ELF-1 (cell line): ENCODE data around the gene ASXL2.
"Not testable (repeated sequence)": the region's sequence is repeated elsewhere in the genome, so short reads cannot be mapped to it uniquely, and the experiment has no call there.

ENCODE experiments used
- DNase-seq: peaks from one replicate; pipeline ENCODE4 v3.0.0-alpha.2; 2016; ENCODE audit warnings: low read depth, low spot score

The ASXL2 gene

DNA sequence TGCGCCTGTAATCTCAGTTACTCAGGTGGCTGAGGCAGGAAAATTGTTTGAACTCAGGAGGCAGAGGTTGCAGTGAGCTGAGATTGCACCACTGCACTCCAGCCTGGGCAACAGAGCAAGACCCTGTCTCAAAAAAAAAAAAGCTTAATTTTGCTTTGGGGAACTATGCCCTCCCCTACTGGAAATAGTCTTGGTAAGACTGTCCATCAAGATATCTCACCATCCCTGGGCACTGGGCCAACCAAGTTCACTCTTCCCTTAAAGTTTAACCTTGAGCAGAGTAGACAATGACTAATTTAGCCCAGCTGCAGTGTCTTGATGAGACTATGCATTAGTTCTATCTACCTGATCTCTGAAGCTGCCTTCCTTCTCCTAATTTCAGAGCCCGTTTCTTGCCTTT, 44.7 kb downstream of the ASXL2 start:
- no peak for DNase-seq

DNA sequence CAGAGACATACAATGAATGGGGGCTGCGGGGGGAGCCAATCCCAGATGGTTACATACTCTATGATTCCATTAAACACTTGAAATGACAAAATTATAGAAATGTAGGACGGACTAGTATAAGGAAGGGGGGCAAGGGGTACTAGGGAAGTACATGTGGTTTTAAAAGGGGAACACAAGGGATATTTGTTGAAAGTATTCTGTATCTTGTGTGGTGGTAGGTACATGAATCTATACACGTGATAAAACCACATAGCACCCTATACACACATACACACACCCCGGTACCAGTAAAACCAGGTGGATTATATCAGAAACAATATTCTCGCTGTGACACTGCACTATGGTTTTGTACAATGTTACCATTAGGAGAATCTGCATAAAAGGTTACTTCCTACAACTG, 45.4 kb downstream of the ASXL2 start:
- no peak for DNase-seq

DNA sequence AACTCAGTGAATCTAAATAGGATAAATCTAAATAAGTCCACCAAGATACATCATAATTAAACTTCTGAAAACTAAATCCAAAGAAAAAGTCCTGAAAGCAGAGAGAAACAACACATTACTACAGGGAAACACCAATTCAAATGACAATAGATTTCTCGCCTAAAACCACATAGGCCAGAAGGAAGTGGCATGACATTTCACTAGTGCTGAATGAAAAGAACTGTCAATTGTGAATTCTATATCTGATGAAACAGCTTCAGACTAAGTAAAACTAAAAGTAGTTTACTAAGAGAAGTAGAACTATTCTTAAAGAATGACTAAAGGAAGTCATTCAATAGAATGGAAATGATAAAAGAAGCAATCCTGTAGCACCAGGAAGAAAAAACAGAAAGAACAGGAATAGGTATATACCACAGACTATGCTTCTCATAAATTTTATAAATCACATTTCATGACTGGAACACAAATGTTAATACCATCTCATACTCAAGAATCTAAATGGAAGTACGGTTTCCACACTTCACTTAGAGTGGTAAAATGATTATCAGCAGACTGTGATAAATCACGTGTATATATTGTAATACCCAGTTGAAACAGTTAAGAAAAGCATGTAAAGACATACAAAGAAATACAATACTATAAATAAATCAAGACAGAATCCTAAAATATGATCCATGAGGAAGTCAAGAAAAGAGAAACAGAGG, 46.4 kb downstream of the ASXL2 start:
- no peak for DNase-seq

DNA sequence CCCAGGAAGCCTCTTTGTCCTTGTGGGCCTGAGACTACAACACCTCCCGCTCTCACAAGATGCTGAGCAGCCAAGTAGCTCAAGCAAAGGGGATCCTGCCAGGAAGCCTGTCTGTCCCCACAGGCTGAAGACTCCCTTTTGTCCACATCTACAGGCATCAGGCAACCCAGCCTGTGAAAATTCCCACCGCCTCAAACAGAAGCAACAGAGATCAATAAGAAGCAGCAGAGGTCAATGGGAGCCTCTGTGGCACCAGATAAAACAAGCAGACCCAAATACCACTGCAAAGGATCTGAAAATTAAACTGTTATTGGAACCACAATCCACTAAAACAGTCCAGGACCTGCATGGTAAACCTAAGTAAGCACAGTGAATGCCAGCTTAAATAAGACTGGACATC, 48.5 kb downstream of the ASXL2 start:
- no peak for DNase-seq

DNA sequence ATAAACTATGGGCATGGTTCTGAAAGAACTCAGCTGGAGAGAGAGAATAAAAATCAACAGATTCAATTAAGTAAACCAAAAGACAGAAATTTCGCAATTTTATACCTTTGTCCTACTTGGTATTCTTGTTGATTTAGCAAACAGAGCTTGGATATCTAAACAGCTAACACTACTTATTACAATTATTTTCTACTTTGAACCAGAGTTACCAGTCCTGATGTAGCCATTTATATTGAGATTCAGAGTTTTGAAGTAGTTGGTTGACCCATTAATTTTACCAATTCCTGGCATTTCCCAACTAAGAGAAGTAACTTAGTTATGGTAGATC, 48.9 kb downstream of the ASXL2 start:
- no peak for DNase-seq

DNA sequence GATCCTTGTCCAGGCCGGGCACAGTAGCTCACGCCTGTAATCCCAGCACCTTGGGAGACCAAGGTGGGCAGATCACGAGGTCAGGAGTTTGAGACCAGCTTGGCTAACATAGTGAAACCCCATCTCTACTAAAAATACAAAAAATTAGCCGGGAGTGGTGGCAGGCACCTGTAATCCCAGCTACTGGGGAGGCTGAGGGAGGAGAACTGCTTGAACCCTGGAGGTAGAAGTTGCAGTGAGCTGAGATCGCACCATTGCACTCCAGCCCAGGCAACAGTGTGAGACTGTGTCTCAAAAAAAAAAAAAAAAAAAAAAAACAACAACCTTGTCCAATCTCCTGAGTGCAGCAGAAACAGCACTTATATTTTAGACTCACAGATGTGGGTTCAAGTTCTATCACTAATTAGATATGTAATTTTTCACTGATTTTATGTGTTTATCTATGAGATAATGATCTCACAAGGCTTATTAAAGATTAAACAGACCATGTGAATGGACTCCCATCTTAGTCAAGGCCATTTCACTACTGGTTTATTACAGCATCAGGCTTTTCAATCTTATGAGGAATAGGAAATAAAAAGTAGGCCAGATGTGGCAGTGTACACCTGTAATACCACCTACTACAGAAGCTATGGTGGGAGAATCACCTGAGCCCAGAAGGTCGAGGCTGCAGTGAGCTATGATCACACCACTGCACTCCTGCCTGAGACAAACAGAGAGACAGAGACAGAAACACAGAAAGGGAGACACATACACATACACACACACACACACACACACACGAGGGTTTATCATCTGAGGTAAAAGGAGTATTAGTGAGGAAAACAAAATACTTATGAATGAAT, 49.5 kb downstream of the ASXL2 start:
- DNase-seq = not testable (repeated sequence)

DNA sequence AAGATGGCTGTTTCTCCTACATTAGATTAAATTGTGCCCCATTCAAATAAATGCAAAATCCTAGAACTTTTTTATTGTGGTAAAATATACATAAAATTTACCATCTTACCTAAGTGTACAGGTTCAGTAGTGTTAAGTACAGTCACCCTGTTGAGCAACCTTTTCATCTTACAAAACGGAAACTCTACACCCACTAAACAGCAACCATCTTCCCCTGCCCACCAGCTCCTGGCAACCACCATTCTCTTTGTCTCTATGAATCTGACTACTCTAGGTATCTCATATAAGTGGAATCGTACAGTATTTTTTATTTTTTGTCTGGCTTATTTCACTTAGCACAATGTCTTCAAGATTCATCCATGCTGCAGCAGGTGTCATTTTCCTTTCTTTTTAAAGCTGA, 53.0 kb downstream of the ASXL2 start:
- DNase-seq = no peak

DNA sequence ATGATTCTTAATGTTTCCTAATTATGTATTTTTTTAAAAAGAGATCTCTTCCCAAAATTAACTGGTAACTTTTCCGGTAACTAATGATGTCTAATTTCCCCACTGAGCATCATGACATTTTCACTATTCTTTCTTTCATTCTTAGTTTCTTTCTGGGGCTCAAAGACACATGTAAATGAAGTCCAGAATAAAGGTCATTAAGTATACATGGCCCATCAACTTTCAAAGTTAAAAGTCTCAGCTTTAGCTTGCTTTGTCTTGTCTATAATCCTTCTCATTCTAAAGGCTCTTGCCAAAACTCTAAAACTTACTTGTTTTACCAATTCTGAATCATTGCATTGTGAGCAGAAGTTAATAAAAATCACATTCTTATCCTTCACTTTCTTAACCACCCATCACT, 53.6 kb downstream of the ASXL2 start:
- no peak for DNase-seq

DNA sequence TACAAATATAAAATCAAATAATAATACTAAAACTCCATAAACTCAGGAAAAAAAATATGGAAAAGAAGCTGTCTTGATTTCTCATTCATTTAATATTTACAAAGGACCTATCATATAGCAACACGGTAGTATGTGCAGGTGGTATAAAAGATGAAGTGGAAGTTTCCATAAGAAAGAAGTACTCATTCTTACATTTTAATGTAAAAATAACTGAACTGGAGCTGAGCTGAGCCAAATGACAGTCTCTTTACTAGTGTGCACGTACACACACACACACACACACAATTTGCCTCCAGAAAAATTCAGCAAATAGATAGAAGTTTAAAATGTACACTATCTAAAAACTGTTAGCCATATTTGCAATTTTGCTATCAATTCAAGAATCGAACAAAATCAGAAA, 54.1 kb downstream of the ASXL2 start:
- no peak for DNase-seq

DNA sequence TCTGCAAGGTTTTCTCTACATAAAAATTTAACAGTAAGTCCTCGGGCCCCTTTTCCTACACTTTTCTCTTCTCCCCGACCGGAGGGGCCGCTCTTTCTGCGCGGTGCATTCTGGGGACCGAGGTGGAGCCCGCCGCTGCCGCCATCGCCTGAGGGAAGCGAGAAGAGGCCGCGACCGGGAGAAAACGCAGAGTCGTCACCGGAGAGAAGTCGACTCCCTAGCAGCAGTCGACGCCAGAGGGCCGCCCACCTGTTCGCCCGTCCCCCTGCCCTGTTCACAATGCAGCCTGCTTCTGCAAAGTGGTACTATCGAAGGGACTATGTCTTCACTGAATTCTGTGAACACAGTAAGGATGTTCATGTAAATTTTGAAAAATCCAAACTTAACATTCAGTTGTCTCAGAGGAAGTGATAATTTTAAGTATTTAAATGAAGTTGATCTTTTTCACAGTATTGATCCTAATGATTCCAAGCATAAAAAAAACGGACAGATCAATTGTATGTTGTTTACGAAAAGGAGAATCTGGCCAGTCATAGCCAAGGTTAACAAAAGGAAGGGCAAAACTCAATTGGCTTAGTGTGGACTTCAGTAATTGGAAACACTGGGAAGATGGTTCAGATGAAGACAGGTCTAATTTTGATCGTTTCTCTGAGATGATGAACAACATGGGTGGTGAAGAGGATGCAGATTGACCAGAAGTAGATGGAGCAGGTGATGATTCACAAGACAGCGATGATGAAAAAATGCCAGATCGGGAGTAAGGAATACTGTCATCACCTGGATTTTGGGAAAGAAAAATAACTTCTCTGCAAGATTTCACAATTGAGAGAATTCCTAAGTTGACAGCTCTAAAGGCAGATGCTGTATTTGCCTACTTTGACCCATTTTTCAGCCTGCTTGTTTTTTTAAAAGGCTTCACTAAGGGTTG, 55.8 kb downstream of the ASXL2 start:
- peak; percentile 92 for DNase-seq

DNA sequence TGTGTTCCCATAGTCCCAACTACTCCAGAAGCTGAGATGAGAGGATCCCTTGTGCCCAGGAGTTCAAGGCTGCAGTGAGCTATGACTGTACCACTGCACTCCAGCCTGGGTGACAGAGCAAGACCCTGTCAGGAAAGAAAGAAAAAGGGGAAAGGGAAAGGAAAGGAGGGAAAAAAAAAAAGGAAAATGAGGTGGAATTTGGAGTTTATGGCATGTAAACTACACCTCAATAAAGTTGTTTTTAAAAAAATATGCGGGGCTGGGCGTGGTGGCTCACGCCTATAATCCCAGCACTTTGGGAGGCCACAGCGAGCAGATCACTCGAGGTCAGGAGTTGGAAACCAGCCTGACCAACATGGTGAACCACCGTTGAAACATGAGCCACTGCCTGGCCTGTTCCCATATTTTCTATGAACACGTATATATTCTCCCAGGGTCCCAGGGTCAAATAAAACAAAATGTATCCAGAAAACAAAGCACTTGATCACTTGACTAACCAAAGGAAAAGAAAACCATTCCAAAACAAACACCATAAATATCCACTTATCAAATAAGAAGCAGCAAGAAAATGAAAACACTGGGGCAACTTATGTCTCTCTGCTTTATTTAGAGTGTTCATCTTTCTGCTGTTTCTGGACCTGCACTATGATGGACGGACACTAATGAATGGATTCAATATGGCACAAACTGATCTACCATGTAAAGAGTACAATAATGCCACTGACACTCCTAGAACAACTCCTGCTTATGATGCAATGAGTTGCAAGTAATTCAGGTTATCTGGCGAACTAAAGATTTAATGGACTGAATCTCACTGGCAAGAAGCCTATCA, 56.8 kb downstream of the ASXL2 start:
- DNase-seq = no peak

DNA sequence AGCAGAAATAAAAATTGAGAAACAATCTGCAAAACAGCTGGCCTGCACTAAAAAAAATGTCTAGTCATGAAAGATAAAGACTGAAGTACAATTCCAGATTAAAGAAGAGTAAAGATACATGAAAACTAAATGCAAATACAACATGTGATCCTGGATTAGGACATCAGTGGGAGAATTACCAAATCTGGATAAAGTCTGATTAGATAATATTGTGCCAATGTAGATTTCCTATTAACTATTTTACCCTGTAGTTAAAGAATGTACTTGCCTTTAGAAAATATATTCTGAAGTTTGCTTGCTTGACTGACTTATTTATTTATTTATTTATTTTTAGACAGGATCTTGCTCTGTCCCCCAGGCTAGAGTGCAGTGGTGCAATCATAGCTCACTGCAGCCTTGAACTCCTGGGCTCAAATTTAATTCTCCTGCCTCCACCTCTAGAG, 58.7 kb downstream of the ASXL2 start:
- no peak for DNase-seq

DNA sequence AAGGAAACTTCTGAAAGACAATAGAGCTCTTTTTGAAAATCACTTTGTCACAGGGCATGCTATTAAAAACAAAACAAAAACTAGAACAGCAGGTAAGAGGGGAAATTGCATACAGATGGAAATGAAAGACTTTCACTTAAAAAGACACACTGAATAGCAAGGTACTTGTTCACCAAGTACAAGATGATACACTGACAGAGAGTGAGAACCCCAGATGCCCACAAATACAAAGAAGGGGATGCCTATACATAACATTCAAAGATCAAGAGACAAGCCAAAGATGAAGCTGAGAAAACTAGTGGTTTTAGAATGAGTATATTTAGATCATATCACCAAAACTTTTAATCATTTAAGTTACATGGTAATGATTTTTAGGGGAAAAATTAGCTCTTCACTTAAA, 60.7 kb downstream of the ASXL2 start:
- no peak for DNase-seq

DNA sequence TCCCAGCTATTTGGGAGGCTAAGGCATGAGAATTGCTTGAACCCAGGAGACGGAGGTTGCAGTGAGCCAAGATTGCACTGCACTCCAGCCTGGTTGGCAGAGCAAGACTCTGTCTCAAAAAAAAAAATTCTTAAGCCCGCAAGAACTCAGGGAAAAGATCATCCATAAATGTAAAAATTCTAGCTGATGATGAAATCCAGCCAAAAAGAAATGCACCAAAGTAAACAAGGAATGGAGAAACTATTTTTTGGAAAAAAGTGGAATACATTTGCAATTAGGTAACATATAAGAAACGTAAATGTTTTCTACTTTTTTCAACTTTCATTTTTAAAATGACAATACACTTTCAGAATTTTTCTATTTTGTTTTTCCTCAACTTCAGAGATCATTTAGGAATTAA, 61.3 kb downstream of the ASXL2 start:
- no peak for DNase-seq

DNA sequence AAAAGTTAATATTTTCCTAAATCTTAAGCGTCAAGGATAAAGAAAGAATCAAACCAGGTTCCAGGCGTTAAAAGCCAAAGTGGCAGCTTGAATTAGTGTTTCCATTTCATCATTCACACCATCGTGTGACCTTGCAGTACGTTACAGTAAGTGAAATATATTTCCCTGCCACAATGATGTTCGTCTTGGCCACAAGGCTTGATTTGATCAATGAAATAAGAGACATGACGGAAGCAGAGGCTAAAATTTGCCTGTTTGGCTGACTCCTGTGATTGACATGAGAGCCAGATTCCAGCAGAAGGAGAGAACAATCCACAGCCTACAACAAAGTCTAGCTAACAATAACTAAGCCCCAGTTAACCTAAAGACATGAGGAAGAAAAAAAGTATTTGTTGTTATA, 62.0 kb downstream of the ASXL2 start:
- no peak for DNase-seq

DNA sequence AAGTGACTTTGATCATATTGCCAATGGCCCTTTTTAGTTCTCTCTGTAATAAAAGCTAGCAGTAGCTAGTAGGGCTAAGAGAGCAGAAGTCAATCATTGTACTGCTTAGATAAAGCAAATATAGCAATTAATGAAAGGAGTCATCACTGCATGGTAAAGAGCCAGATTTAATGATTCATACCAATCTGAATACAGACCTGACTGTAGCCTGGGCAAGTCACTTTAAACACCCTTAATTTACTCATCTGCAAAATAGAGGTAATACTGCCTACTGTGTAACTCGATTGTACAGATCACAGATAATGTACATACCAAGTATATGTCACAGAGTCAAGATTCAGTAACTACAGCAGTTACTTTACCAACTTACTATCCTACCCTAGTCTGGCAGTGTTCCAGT, 63.6 kb downstream of the ASXL2 start:
- no peak for DNase-seq

DNA sequence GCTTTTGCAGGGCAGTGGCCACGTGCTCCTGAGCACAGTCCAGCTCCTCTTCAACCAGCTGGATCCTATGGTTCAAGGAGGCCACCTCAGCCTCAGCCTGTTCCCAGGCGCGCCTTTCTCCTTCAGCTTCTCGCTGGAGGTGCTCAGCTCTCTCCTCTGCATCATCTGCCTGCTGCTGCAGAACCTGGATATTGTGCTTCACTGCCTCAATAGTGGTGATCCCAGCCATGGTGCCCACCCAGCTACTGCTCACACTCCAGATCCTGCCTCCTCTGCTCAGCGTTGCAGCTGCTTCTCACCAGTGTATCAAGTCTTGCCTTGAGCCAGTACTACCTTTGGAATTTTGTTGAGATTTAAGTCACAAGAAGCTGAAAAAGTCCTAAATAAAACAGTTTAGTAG, 67.9 kb downstream of the ASXL2 start:
- no peak for DNase-seq

DNA sequence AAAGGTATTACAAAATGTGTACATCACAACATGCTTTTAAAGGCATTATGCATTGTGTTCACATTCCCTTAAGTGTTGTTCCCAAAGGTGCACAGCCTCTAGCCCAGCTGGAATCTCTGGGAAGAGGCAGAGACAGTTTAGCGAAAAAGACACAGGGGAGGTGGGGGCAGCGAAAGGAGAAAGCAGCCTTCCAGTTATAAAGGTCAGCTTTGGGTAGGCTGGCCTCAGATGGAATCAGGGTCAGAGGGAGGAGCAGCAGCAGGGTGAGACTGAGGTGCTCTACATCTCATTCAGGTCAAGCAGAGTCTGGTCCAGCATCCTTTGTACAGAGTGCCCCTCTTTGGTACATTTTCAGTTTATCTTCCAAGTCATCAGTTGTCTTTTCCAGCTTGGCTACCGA, 68.6 kb downstream of the ASXL2 start:
- DNase-seq = no peak

DNA sequence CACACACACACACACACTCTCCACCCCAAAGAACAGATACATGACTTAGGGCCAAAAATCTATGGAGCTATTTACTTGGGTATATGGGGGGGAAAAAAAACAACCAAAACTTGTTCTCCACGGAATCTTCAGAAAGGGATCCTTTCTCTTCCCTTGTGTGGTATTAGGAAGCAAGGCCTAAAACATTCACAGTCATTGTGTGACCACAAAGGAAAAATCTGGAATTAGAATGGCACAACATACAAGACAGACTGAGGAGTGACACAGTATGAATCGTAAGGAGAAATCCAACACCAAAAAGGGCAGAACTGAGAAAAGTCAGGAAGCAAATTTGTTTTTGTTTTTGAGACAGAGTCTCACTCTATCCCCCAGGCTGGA, 70.3 kb downstream of the ASXL2 start:
- DNase-seq = no peak

DNA sequence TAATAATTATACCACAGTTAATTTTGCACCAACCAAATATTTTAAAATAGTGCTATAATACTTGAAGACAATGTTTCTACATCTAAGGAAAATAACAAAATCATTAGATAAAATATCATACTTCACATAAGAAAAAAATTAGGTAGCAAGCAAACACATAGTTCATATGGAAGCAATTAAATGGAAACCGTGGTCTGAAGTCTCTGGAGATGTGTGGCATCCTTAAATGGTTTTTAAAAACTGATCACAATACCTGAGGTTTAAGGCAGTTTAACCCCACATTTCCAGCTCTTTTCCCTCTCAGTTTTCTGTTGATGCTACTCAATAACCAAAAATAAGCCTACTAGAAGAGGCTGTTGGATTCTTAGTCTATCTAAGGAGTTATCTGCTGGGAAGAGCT, 71.3 kb downstream of the ASXL2 start:
- no peak for DNase-seq

DNA sequence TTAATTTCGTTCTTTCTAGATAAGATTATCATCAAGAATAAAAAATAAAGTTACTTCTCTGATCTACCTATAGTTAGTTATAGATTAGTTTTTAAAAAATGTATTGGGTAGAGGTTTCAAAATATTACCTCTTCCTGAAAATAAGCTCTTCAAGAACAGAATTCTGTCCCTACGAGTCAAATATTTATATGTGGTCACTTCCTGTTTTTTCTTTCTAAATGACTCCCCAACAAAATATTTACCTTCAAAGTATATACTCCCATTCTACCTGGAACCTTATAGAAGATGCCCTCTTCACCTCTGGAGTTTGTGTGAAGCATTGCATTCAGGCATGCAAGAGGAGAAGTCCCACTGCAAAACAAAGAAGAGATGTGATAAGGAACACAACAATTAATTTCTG, 72.3 kb downstream of the ASXL2 start:
- DNase-seq = no peak

DNA sequence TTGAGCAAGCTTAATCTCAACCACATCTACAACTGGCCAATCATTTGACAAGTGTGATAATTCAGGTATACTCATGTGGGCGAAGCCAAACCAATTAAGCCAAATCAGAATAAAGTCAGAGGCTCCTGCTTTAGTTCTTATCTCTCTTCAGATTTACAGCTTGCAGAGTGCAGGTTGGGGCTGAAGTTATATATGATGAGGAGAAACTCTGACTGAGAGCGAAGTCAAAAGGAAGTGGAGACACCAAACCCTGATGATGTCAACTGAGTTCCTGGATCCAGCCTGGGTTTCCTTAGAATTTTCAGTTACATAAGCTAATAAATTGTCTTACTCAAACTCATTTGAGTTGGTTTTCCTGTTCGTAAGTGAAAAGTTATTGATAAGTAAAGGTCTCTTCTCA, 73.9 kb downstream of the ASXL2 start:
- DNase-seq = no peak
